Measurements from ENCODE around the gene LPP. TPM values are rescaled to one million over a fixed set of nuclear protein-coding genes. Genes with fewer than 3 reads are reported as not detected.

Gene LPP
- total RNA-seq, 3 donors from 2014 or later = 262 to 816 (median 325) TPM

DNA sequence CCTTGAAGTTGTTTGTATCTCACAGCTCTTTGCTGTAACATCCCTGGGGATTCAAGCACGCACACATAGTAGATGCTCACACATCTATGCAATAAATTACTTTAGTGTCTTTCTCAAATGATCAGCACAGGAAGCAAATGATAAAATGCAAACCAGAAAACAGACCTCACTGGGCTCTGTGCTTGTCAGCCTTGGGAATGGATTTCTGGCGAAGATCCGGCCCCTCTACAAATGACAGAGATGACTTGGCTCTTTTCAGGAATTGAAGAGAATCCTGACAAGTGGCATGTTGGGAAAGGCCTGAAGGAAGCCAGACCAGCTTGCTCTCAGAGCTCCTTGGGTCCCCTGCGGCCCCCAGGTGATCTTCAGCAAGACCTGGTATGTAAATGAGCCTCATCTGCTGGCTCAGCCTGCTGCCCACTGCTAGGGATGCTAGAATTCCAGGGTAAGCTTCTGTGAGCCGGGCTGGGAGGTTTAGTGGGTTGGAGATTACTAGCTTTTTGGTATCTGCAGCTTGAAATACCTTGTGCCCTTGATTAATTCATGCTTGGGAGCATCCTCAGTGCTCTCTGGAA, 54.1 kb downstream of the LPP start:
- no peak for ATAC-seq
- H3K4me3 ChIP-seq = no peak overlapping the region
- peaks cover 24% of the 10 kb centered on the region for H3K4me1 ChIP-seq (ENCODE audit: low read depth)
- H3K36me3 ChIP-seq (ENCODE audit: low read depth) = no peaks in the 10 kb centered on the region
- DNase-seq = no peak
- H3K9me3 ChIP-seq = no peaks in the 10 kb centered on the region
- TF ChIP-seq, protein P1, sequence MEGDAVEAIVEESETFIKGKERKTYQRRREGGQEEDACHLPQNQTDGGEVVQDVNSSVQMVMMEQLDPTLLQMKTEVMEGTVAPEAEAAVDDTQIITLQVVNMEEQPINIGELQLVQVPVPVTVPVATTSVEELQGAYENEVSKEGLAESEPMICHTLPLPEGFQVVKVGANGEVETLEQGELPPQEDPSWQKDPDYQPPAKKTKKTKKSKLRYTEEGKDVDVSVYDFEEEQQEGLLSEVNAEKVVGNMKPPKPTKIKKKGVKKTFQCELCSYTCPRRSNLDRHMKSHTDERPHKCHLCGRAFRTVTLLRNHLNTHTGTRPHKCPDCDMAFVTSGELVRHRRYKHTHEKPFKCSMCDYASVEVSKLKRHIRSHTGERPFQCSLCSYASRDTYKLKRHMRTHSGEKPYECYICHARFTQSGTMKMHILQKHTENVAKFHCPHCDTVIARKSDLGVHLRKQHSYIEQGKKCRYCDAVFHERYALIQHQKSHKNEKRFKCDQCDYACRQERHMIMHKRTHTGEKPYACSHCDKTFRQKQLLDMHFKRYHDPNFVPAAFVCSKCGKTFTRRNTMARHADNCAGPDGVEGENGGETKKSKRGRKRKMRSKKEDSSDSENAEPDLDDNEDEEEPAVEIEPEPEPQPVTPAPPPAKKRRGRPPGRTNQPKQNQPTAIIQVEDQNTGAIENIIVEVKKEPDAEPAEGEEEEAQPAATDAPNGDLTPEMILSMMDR (IDR thresholded peaks at IDR 0.05) = no peak
- intact Hi-C loops (cut with DNase I, micrococcal nuclease) = no loop called here

DNA sequence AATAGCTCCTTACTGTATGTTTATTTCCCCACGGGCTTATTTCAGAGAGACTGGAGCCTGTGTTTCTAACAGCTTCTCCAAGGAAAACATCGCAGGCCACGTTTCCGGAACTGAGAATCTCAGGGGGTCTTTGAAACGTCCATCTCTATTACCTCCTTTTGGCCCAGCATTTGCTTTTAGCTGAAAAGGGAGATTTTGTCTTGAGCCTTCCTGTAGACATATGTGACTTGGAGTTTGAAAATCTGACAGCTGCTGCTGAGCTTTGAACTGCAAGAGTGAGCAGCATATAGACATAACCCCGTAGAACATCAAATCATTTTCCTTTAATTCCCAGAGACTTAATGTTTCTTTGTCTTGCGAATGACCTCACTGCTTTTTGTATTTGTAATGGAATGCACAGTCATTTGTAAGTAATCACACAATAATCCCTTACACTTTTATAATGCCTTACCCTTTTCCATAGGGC, 54.6 kb downstream of the LPP start:
- ATAC-seq (no peak), DNase-seq (no peak)
- TF ChIP-seq, protein P1 (IDR thresholded peaks at IDR 0.05) = no peak
- peaks cover 24% of the 10 kb centered on the region for H3K4me1 ChIP-seq (ENCODE audit: low read depth)
- H3K4me3 ChIP-seq = no peak overlapping the region
- no peaks in the 10 kb centered on the region for H3K9me3 ChIP-seq
- intact Hi-C loops (cut with DNase I, micrococcal nuclease) = no loop called here
- no peaks in the 10 kb centered on the region for H3K36me3 ChIP-seq (ENCODE audit: low read depth)

DNA sequence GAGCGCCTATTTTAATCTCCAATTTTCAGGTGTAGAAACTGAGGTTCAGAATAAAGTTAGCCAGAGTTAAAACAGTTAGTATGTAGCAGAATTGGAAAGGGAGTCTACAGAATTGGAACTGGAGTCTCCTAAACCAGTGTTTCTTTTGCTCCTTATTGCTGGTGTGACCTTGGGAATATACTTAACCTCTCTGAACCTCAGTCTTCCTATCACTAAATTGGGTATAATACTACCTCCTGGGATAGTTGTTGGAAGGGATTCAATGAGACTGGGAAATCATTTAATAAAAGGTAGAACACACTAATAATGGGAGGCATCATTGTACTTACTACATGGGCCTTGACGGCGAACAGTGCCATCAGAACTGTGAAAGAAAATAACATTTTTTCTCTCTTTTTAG, 55.1 kb downstream of the LPP start:
- Histone ChIP-seq H3K4me1 (ENCODE audit: low read depth) (peaks cover 24% of the 10 kb centered on the region), H3K9me3 (no peaks in the 10 kb centered on the region), H3K36me3 (ENCODE audit: low read depth) (no peaks in the 10 kb centered on the region), H3K4me3 (no peak overlapping the region)
- no peak for ATAC-seq
- no peak for DNase-seq
- intact Hi-C loops (cut with DNase I, micrococcal nuclease) = no loop called here
- TF ChIP-seq, protein P1 (IDR thresholded peaks at IDR 0.05) = no peak

DNA sequence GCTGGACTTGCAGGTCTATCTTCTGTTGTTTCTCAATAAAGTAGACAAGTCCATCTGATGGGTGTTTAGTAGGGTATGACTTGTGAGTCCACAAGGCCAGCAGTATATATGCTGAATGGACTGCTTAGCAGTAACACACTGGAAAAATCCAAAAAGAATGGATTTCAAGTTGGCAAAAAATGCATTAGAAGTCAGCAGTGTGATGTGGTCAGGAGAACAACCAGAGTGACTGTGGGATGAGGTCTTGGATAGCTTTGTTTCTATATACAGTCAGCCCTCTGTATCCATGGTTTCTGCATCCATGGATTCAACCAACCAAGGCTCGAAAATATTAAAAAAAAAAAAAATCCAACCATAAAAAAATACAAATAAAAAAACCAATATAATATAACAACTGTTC, 55.8 kb downstream of the LPP start:
- H3K9me3 ChIP-seq = no peaks in the 10 kb centered on the region
- TF ChIP-seq, protein P1 (IDR thresholded peaks at IDR 0.05) = no peak
- H3K4me3 ChIP-seq = no peak overlapping the region
- no peaks in the 10 kb centered on the region for H3K36me3 ChIP-seq (ENCODE audit: low read depth)
- H3K4me1 ChIP-seq (ENCODE audit: low read depth) = peaks cover 22% of the 10 kb centered on the region
- intact Hi-C loops (cut with DNase I, micrococcal nuclease) = loop anchor here in 1 of 2 donors (10.0 kb wide), 1 partner anchor 55 kb away; the partner anchor contains the start of gene LPP
- DNase-seq = no peak
- ATAC-seq = no peak

DNA sequence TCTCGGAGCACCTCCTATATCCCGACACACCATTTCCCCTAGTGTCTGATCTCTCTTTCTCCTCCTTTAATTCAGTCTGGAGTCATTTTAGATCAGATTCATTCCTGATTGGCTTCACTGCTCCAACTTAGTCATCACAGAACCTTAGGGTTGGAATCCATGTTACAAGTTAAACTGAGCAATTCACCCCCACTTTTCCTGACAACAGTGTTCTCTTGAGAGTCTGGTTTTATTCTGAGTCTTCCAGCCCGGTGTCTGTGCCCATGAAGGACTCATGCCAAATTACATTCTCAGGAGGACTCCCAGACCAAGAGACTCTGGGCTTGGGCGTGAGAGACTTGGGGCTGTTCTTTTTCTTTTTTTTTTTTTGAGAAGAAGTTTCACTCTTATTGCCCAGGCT, 57.5 kb downstream of the LPP start:
- Histone ChIP-seq H3K4me1 (ENCODE audit: low read depth) (peaks cover 25% of the 10 kb centered on the region), H3K9me3 (no peaks in the 10 kb centered on the region), H3K36me3 (ENCODE audit: low read depth) (no peaks in the 10 kb centered on the region), H3K4me3 (no peak overlapping the region)
- no peak for DNase-seq
- ATAC-seq = no peak
- intact Hi-C loops (cut with DNase I, micrococcal nuclease) = loop anchor here in 1 of 2 donors (10.0 kb wide), 1 partner anchor 57 kb away; the partner anchor contains the start of gene LPP
- TF ChIP-seq, protein P1 (IDR thresholded peaks at IDR 0.05) = no peak
